NCI-H1694 (cell line): ENCODE data around the gene A3GALT2.

Source experiments
- DNase-seq: peaks from one replicate; lab custom pipeline; 2025; lab: John Stamatoyannopoulos, UW

The A3GALT2 gene

GRCh38 chr1:33332357-33332789, 11.5 kb upstream of the A3GALT2 start:
- no peak for DNase-seq

GRCh38 chr1:33331444-33332356, 10.8 kb upstream of the A3GALT2 start:
- DNase-seq = no peak

GRCh38 chr1:33330906-33331305, 10.0 kb upstream of the A3GALT2 start:
- no peak for DNase-seq

GRCh38 chr1:33330361-33330890, 9.5 kb upstream of the A3GALT2 start:
- DNase-seq = no peak

- DNase-seq = no peak
Observed at GRCh38 chr1:33329600-33330305, 8.9 kb upstream of the A3GALT2 start.

GRCh38 chr1:33328817-33329216, 7.9 kb upstream of the A3GALT2 start:
- DNase-seq = no peak

- DNase-seq = no peak
Observed at GRCh38 chr1:33327587-33328325, 6.9 kb upstream of the A3GALT2 start.

- no peak for DNase-seq
Observed at GRCh38 chr1:33326785-33327184, 5.9 kb upstream of the A3GALT2 start.

- DNase-seq = no peak
Observed at GRCh38 chr1:33324677-33325575, 4.0 kb upstream of the A3GALT2 start.

GRCh38 chr1:33323663-33324477, 3.0 kb upstream of the A3GALT2 start:
- no peak for DNase-seq

- no peak for DNase-seq
Observed at GRCh38 chr1:33322870-33323585, 2.1 kb upstream of the A3GALT2 start.

GRCh38 chr1:33322109-33322508, 1.2 kb upstream of the A3GALT2 start:
- no peak for DNase-seq

- DNase-seq = no peak
Observed at GRCh38 chr1:33321178-33321577, 280 bp upstream of the A3GALT2 start.

- no peak for DNase-seq
Observed at GRCh38 chr1:33319949-33320618, 814 bp downstream of the A3GALT2 start.

- no peak for DNase-seq
Observed at GRCh38 chr1:33319186-33319948, 1.5 kb downstream of the A3GALT2 start.

GRCh38 chr1:33317946-33318345, 3.0 kb downstream of the A3GALT2 start:
- no peak for DNase-seq

GRCh38 chr1:33317354-33317753, 3.5 kb downstream of the A3GALT2 start:
- DNase-seq = no peak

- DNase-seq = no peak
Observed at GRCh38 chr1:33316601-33317000, 4.3 kb downstream of the A3GALT2 start.
